ENCODE data around the gene URB2. TPM values are rescaled to one million over a fixed set of nuclear protein-coding genes. Genes with fewer than 3 reads are reported as not detected.

Gene URB2
- total RNA-seq, 4 donors from 2014 or later: 6.0 to 12.1 (median 9.2) TPM

- Histone ChIP-seq H3K36me3 (no peaks in the 10 kb centered on the region), H3K4me1 (peaks cover 3 to 28% (median 16%) of the 10 kb centered on the region in 3 donors), H3K9me3 (no peaks in the 10 kb centered on the region), H3K27me3 (no peaks in the 10 kb centered on the region), H3K27ac (peak overlapping the region in 3 of 4 donors; percentile 4 to 57 (median 53)), H3K4me3 (no peak overlapping the region)
- TF ChIP-seq POLR2AphosphoS5 (IDR thresholded peaks at IDR 0.05) (no peak), EP300 (IDR thresholded peaks at IDR 0.05) (no peak), POLR2A (IDR thresholded peaks at IDR 0.05) (no peak), CTCF (IDR thresholded peaks at IDR 0.05) (no peak)
- 20 to 35% methylated on average over 7 of the region's 11 CpGs for WGBS, 2 donors (ENCODE audit: low coverage in 1 of 2)
- ATAC-seq: peak; percentile 58
These were observed 43.9 kb upstream of the URB2 start for GRCh38 chr1:229582011-229582694.

- no peaks in the 10 kb centered on the region for H3K9me3 ChIP-seq
- no peak for ATAC-seq
- TF ChIP-seq POLR2AphosphoS5 (IDR thresholded peaks at IDR 0.05): no peak
- TF ChIP-seq POLR2A (IDR thresholded peaks at IDR 0.05): no peak
- TF ChIP-seq EP300 (IDR thresholded peaks at IDR 0.05): no peak
- no peak for TF ChIP-seq CTCF (IDR thresholded peaks at IDR 0.05)
- 98% methylated on average over 4 of the region's 4 CpGs; no CpG with 5 or more reads in 1 of the 2 donors for WGBS, 2 donors (ENCODE audit: low coverage in 1 of 2)
- H3K4me3 ChIP-seq: no peak overlapping the region
- H3K4me1 ChIP-seq: peaks cover 3 to 28% (median 16%) of the 10 kb centered on the region in 3 donors
- no peaks in the 10 kb centered on the region for H3K27me3 ChIP-seq
- H3K36me3 ChIP-seq: no peaks in the 10 kb centered on the region
- H3K27ac ChIP-seq: peak overlapping the region in 2 of 4 donors; percentile 53 to 57
These were observed 43.3 kb upstream of the URB2 start for GRCh38 chr1:229582715-229583114.

DNA sequence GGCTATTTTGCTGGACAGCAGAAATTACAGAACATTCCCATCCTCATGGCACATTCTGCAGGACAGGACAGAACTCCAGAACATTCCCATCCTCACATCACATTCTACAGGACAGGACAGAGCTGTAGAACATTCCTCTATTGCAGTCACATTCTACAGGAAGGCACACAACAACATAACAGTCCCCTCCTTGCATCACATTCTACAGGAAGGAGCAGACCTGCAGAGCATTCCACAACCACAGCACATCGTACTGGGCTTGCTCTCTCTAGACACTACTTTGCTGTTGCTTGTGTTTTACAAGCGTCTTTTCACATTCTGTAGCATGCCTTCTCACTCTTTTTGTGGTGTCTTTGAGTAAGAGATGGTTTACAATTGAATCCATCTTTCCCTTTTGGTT is 40.7 kb upstream of the URB2 start:
- 76 to 80% methylated on average over 1 to 2 of the region's 2 CpGs for WGBS, 2 donors (ENCODE audit: low coverage in 1 of 2)
- no peaks in the 10 kb centered on the region for H3K9me3 ChIP-seq
- no peak for TF ChIP-seq POLR2AphosphoS5 (IDR thresholded peaks at IDR 0.05)

GRCh38 chr1:229590119-229590518 is 35.9 kb upstream of the URB2 start:
- peak; percentile 24 for TF ChIP-seq POLR2AphosphoS5 (IDR thresholded peaks at IDR 0.05)
- TF ChIP-seq POLR2A (IDR thresholded peaks at IDR 0.05): no peak
- ATAC-seq: no peak
- Histone ChIP-seq H3K36me3 (peaks cover 0 to 37% of the 10 kb centered on the region in 2 donors), H3K4me3 (no peak overlapping the region), H3K27me3 (no peaks in the 10 kb centered on the region), H3K4me1 (no peaks in the 10 kb centered on the region), H3K9me3 (no peaks in the 10 kb centered on the region), H3K27ac (peak overlapping the region in 2 of 4 donors; percentile 17 to 32)
- 68 to 71% methylated on average over 5 of the region's 5 CpGs for WGBS, 2 donors (ENCODE audit: low coverage in 1 of 2)

More for the DNA sequence above, 40.7 kb upstream of the URB2 start:
- Histone ChIP-seq H3K36me3 (peaks cover 0 to 7% of the 10 kb centered on the region in 2 donors), H3K27ac (no peak overlapping the region), H3K4me3 (no peak overlapping the region), H3K4me1 (peaks cover 0 to 12% (median 8%) of the 10 kb centered on the region in 3 donors), H3K27me3 (no peaks in the 10 kb centered on the region)
- no peak for ATAC-seq

- no peak for ATAC-seq
- peak overlapping the region in 1 of 4 donors; percentile 12 for H3K27ac ChIP-seq
- peaks cover 0 to 35% of the 10 kb centered on the region in 2 donors for H3K36me3 ChIP-seq
- no peaks in the 10 kb centered on the region for H3K27me3 ChIP-seq
- H3K4me3 ChIP-seq: no peak overlapping the region
- H3K4me1 ChIP-seq: peaks cover 14 to 30% (median 16%) of the 10 kb centered on the region in 3 donors
- no peaks in the 10 kb centered on the region for H3K9me3 ChIP-seq
- TF ChIP-seq CTCF (IDR thresholded peaks at IDR 0.05): no peak
- TF ChIP-seq POLR2AphosphoS5 (IDR thresholded peaks at IDR 0.05): no peak
- no peak for TF ChIP-seq POLR2A (IDR thresholded peaks at IDR 0.05)
- no peak for TF ChIP-seq EP300 (IDR thresholded peaks at IDR 0.05)
- WGBS, 2 donors (ENCODE audit: low coverage in 1 of 2): 76 to 92% methylated on average over 3 to 7 of the region's 12 CpGs
These were observed 32.2 kb upstream of the URB2 start for GRCh38 chr1:229593800-229594199.

All from gastroesophageal sphincter (tissue), 4 donors.